AG04450 (cell line): ENCODE measurements around the gene RAN. TPM values are rescaled to one million over a fixed set of nuclear protein-coding genes. Genes with fewer than 3 reads are reported as not detected.
A peak's percentile ranks its signal among the peaks of the same experiment; 100 is the strongest.

Experiments used
- CTCF ChIA-PET: fragments of 300-600, 350-600 bp; formaldehyde crosslinking; extraction: SDS; loops from one replicate; lab custom pipeline; 2022; ENCODE audit warnings: antibody characterized with exemption, inconsistent platforms; lab: Charles Lee
- POLR2A ChIA-PET: fragments of 350-600 bp; formaldehyde crosslinking; extraction: SDS; loops from one replicate; lab custom pipeline; 2021; ENCODE audit warnings: antibody characterized with exemption, inconsistent platforms; lab: Yijun Ruan, JAX
- DNase-seq: peaks from one replicate; pipeline ENCODE4 v3.0.0-alpha.2; 2011; ENCODE audit warnings: low read depth, low spot score
- H3K27ac ChIP-seq: one replicate; pipeline ENCODE4 v1.5.1; 2012; ENCODE audit warnings: low read depth, low read length, control low read depth
- H3K27me3 ChIP-seq: one replicate; pipeline ENCODE4 v1.6.0; 2012; ENCODE audit warnings: low read length; ENCODE audit not compliant: control insufficient read depth, insufficient read depth
- H3K4me3 ChIP-seq: 2 replicates; pipeline ENCODE4 v1.5.1; 2011; ENCODE audit warnings: mild to moderate bottlenecking, low read depth, low read length, control low read depth
- H3K9me3 ChIP-seq: 2 replicates; pipeline ENCODE4 v1.5.1; 2012; ENCODE audit warnings: low read length; ENCODE audit not compliant: control insufficient read depth, insufficient read depth
- CTCF ChIP-seq: IDR thresholded peaks from 2 replicates; pipeline ENCODE4 v1.5.1; 2011; ENCODE audit warnings: low read depth, low read length, control low read depth, inconsistent platforms
- polyA plus RNA-seq: library from polyadenylated mRNA; depleted of rRNA; stranded (reverse); fragments of >200 nt; gene quantifications from 2 replicates; pipeline ENCODE4 v1.2.3, GENCODE V29; 2011

The RAN gene
- polyA plus RNA-seq, 1 experiment, result 1,434 TPM

- ChIA-PET POLR2A (interaction anchor here (1.8 kb wide), 1 partner anchor 56 kb away, joined by 5 read pairs; no protein-coding TSS in a partner anchor), CTCF (interaction anchor here (1.0 kb wide), 2 partner anchors 11 to 12 kb away, joined by 3 to 5 read pairs; no protein-coding TSS in a partner anchor)
- Histone ChIP-seq H3K27me3 (no peaks in the 10 kb centered on the region), H3K4me3 (no peak overlapping the region), H3K9me3 (no peaks in the 10 kb centered on the region; the same call in 1 of the 2 replicates), H3K27ac (no peak overlapping the region)
- no peak for TF ChIP-seq CTCF
- no peak for DNase-seq
Measured at GRCh38 chr12:130831876-130832405, 39.9 kb upstream of the RAN start.

- Histone ChIP-seq H3K27ac (peak overlapping the region; percentile 31), H3K4me3 (no peak overlapping the region), H3K9me3 (no peaks in the 10 kb centered on the region; the same call in 1 of the 2 replicates), H3K27me3 (no peaks in the 10 kb centered on the region)
- ChIA-PET POLR2A (no interaction called here), CTCF (interaction anchor here (1.0 kb wide), 1 partner anchor 12 kb away, joined by 5 read pairs; no protein-coding TSS in a partner anchor)
- no peak for DNase-seq
- no peak for TF ChIP-seq CTCF
Measured at GRCh38 chr12:130832561-130833209, 39.2 kb upstream of the RAN start.

- CTCF ChIA-PET, result interaction anchor here (1.1 to 5.8 kb wide), 2 partner anchors 10 to 15 kb away, joined by 3 to 46 read pairs; no protein-coding TSS in a partner anchor
- DNase-seq, result no peak
- POLR2A ChIA-PET, result interaction anchor here (1.2 kb wide), 1 partner anchor 59 kb away, joined by 3 read pairs; no protein-coding TSS in a partner anchor
Measured at GRCh38 chr12:130835011-130835410, 36.9 kb upstream of the RAN start.

GRCh38 chr12:130835436-130835835 is 36.4 kb upstream of the RAN start:
- no peaks in the 10 kb centered on the region for H3K9me3 ChIP-seq

More at GRCh38 chr12:130835011-130835410, 36.9 kb upstream of the RAN start:
- H3K27ac ChIP-seq, result no peak overlapping the region
- H3K4me3 ChIP-seq, result no peak overlapping the region
- no peaks in the 10 kb centered on the region for H3K27me3 ChIP-seq
- no peaks in the 10 kb centered on the region for H3K9me3 ChIP-seq
- TF ChIP-seq CTCF, result no peak

More at GRCh38 chr12:130835436-130835835, 36.4 kb upstream of the RAN start:
- no peak for DNase-seq
- Histone ChIP-seq H3K4me3 (no peak overlapping the region), H3K27ac (no peak overlapping the region), H3K27me3 (no peaks in the 10 kb centered on the region)
- POLR2A ChIA-PET, result interaction anchor here (1.2 kb wide), 1 partner anchor 59 kb away, joined by 3 read pairs; no protein-coding TSS in a partner anchor
- TF ChIP-seq CTCF, result no peak
- CTCF ChIA-PET, result interaction anchor here (1.1 to 5.8 kb wide), 2 partner anchors 10 to 16 kb away, joined by 3 to 46 read pairs; no protein-coding TSS in a partner anchor
